ENCODE measurements around the gene MPP2.

The MPP2 gene

DNA sequence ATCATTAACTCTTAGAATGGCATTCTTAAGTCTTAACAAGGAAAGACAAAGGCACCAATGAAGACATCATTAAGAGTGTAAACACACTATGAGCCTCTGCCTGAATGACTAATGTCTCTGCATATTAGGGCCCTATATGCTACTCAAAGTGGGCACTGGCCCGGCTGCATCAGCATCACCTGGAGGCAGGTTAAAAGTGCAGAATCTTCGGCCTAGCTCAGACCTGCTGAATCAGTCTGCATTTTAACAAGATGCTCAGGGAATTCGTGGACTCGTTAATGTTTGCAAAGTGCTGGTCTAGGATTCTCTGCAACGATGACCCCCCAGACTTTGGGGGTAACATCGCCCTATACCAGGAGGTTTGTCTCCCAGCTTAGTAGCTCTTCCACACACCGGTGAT is 81.1 kb downstream of the MPP2 start:
- H3K4me3 Mint-ChIP-seq = no peak overlapping the region
- no peaks in the 10 kb centered on the region for H3K9me3 Mint-ChIP-seq
- peaks cover 5% of the 10 kb centered on the region for H3K4me1 Mint-ChIP-seq
- no peak for TF ChIP-seq CTCF (IDR thresholded peaks at IDR 0.05; ENCODE audit: unreplicated experiment in 3 of 3)
- H3K27me3 Mint-ChIP-seq (ENCODE audit: low read depth) = peaks cover 4% of the 10 kb centered on the region
- H3K36me3 Mint-ChIP-seq (ENCODE audit: low read depth) = peaks cover 47% of the 10 kb centered on the region
- H3K27ac Mint-ChIP-seq = no peak overlapping the region

DNA sequence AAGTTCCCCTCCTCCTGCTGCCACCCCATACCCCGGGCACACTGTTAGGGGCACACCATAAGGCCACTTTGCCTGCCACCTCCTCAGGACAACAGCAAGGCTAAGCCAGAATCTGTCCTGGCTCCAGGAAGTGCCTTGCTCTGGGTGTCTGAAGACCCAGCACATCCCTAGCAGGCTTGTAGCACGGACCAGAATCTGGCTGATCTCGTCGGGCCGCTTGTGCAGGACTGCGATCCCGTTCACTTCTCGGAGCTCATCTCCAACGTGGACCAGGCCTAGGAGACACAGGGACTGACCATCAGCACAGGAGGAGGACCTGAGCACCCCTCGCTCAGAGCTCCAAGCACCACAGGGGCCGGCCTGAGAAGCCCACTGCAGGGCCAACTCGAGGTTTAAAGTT is 81.8 kb downstream of the MPP2 start:
- H3K4me3 Mint-ChIP-seq = no peak overlapping the region

More for the DNA sequence above, 81.8 kb downstream of the MPP2 start:
- TF ChIP-seq CTCF (IDR thresholded peaks at IDR 0.05; ENCODE audit: unreplicated experiment in 3 of 3) = no peak
- Mint-ChIP-seq H3K36me3 (ENCODE audit: low read depth) (peaks cover 47% of the 10 kb centered on the region), H3K27ac (no peak overlapping the region), H3K27me3 (ENCODE audit: low read depth) (no peaks in the 10 kb centered on the region), H3K9me3 (no peaks in the 10 kb centered on the region), H3K4me1 (no peaks in the 10 kb centered on the region)
